ENCODE results near the gene HOXA3.

The HOXA3 gene

GRCh38 chr7:27091941-27092818, 60.2 kb downstream of the HOXA3 start:
- DNase-seq (ENCODE audit: low read depth in 2 of 2) = no peak

DNA sequence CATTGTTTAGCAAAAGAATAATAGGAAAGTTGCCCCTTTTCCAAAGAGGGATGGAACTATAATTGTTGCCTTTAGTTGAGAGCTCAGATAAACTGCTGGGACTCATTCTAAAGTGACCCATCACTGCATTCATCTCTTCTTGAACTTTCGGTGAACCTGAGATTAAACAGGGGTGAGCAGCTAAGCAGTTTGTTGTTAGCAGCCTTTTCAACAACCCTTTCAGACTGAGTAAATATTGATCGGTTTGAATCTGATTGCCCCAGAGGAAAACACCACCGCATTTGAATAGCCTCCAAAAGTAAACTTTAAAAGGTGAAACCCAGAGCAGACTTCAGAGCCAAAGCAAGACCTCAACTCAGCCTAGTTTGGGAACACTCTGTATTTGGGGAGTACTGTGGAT, 61.3 kb downstream of the HOXA3 start:
- no peak for DNase-seq (ENCODE audit: low read depth in 2 of 2)

DNA sequence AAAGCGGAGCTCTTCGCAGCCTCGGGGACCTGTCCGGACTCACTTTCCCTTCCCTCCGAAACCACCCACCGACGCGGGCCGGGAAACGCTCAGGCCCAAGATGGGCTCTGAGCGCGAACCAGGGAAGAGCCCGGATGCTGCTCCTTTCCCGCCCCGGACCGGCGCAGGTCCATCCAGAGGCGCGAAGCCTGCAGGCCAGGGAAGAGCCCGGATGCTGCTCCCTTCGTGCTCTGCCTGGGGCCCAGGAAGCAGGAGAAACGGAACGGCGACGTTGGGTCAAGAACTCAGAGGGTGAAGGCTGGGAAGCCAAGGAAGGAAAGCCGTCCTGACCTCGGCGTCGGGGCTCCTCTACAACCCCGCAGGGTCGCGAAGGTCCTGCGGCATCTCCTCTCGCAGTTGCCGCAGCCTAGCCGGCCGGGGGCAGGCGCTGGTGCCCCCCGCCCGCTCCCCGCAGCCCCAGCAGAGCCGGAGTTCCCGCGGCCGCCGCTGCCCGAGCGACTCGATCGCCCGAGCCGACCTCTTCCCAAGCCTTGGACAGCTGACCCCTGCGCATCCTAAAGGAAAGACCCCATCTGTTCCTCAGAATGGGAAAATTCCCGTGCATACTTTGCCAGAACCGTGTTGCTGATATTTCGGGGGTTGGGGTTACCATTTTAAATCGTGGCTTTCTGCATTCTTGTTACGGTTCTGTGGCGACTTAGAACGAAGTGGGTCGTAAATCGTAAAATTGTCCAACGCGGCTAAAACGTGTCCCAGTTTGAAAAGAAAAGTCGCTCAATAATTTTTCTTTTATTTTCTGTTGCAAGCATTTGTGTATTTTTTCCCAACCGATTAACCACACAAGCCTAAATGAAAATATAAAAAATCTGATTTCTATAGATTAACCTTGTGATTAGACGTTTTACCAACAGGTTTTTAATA, 64.1 kb downstream of the HOXA3 start:
- DNase-seq (ENCODE audit: low read depth in 2 of 2) = no peak

DNA sequence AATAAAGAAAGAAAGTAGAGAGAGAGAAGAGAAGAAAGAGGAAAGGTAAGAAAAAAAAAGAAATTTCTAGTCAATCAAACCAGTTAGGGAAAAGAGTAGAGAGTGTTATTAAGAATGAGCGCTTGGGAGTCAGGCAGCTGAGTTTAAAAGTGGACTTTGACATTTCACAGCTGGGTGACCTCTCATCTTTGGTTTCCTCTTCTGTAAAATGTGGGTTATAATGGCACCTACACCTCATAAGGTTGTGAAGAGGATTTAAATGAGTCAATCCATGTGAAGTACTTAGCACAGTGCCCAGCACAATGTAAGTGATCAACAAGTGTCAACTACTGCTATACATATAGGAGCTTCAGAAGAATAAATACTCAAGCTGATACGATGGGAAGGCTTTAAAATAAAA, 68.7 kb downstream of the HOXA3 start:
- no peak for DNase-seq (ENCODE audit: low read depth in 2 of 2)

DNA sequence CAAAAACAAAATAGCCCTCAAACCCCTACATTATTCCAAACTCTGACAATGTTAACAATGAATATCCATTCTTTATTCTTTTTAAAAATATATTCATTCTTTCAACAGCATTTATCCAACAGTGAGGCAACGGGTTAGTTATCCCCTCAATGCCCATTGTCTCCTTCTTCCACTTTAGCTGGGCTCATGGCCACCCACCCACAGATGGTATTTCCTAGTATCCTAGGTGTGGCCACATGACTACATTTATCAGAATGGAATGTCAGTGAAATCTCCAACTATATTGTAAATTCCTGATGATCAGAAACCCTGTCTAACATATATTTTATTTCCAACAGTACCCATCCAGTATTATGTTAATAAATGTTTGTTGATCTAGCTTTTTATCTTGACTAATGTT, 70.2 kb downstream of the HOXA3 start:
- no peak for DNase-seq (ENCODE audit: low read depth in 2 of 2)

GRCh38 chr7:27080844-27081436, 71.4 kb downstream of the HOXA3 start:
- DNase-seq (ENCODE audit: low read depth in 2 of 2) = no peak

DNA sequence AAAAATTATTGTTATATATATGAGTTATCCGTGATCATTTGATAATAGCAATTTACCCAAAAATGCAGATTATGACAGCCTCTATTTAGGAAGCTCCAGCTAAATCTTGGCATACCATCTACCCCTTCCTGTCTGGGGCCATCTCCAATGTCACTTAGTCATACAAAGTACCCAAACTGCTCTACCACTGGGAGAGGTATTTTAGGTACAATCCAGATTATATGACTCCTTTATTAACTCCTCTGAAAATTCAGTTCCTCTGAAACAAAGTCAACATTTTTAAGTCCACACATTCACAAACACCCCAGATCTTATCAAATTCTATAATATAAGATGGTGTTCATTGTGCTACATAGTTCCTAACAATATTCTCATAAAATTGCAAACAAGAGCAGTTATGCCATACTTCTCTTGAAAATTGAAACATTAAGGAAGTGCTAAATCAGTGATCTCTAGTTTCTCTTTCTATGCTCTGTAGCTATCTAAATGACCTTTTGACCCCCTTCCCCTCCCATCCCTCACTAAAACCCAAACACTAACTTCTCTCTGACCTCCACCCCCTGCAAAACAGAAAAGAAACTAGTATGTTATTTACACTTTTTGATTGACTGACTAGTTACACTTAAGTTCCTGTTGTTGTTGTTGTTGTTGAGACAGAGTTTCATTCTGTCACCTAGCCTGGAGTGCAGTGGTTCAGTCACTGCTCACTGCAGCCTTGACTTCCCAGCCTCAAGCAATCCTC, 73.0 kb downstream of the HOXA3 start:
- DNase-seq (ENCODE audit: low read depth in 2 of 2) = no peak

GRCh38 chr7:27078616-27079233, 73.7 kb downstream of the HOXA3 start:
- no peak for DNase-seq (ENCODE audit: low read depth in 2 of 2)

DNA sequence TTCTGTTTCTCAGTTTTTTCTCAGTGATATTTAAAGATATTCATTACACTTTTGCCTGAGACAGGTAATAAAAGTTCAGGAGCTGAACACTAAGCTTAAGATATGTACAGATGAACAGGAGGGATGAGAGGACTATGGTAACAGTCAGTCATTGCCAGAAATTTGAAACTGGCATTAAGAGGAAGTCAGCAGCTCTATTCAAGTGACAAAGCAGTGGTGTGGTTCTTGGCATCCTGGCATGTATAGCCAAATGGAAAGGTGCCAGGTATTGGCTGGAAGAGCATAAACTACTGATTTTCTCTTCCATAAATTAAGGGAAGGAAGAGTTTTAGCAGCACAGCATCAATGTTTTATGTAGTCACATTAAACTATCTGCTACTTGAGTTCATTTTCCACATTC, 79.3 kb downstream of the HOXA3 start:
- no peak for DNase-seq (ENCODE audit: low read depth in 2 of 2)

GRCh38 chr7:27071622-27072390, 80.6 kb downstream of the HOXA3 start:
- no peak for DNase-seq (ENCODE audit: low read depth in 2 of 2)

- no peak for DNase-seq (ENCODE audit: low read depth in 2 of 2)
Observed at GRCh38 chr7:27068259-27068658, 84.1 kb downstream of the HOXA3 start.

DNA sequence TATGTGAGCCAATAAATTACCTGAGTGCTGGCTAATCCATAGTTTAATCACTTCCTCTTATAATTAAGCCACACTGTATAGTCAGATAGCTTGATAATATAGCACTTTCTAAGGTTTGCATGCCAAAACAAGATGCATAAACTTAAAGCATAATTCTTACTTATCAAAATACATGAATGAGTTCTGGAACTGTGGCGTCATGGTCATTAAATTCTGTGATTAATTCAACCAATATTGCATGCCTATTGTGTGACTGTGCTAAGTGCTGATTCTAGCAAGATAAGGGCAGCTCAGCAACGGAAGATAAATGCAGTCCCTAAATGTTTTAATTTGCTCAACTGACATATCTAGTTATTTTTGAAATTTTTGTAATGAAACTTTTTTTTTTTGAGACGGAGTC, 86.2 kb downstream of the HOXA3 start:
- DNase-seq (ENCODE audit: low read depth in 2 of 2) = no peak

GRCh38 chr7:27065709-27066108, 86.7 kb downstream of the HOXA3 start:
- no peak for DNase-seq (ENCODE audit: low read depth in 2 of 2)

GRCh38 chr7:27064661-27065060, 87.7 kb downstream of the HOXA3 start:
- DNase-seq (ENCODE audit: low read depth in 2 of 2) = no peak

DNA sequence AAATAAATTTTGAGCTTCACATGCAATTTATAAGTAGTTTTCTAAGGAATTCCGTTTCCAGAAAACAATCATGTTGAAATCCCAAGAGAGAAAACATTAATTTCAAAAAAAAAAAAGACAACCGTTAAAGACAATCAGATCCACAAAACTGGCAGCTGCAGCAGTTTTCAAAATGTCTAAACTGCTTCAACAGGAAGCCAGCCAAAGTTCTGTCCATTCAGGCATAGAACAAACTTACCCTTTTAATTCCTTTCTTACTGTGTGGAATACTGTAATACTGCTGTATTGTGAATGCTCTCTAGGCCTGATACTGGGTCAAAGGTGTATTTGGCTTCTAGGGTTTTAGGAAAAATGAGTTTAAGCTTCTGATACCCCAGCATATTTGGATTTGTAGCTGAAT, 88.2 kb downstream of the HOXA3 start:
- no peak for DNase-seq (ENCODE audit: low read depth in 2 of 2)

GRCh38 chr7:27062946-27063345, 89.4 kb downstream of the HOXA3 start:
- no peak for DNase-seq (ENCODE audit: low read depth in 2 of 2)

Data from stimulated activated CD8-positive, alpha-beta memory T cell treated with anti-CD3 and anti-CD28 coated beads, Interleukin-2, amount 100 ng/mL, for 1 hour (primary cell).